HG02588 (cell line): ENCODE measurements around the gene IFT27.
"Not testable (repeated sequence)": the region's sequence is repeated elsewhere in the genome, so short reads cannot be mapped to it uniquely, and the experiment has no call there.

Experiments
- ATAC-seq: cut with Tn5 transposase; IDR thresholded peaks from one replicate; pipeline ENCODE4 v1.9.1; 2021; ENCODE audit warnings: mild to moderate bottlenecking, moderate library complexity; ENCODE audit not compliant: unreplicated experiment

IFT27 gene

GRCh38 chr22:36765943-36766450 is 9.9 kb downstream of the IFT27 start:
- no peak for ATAC-seq

DNA sequence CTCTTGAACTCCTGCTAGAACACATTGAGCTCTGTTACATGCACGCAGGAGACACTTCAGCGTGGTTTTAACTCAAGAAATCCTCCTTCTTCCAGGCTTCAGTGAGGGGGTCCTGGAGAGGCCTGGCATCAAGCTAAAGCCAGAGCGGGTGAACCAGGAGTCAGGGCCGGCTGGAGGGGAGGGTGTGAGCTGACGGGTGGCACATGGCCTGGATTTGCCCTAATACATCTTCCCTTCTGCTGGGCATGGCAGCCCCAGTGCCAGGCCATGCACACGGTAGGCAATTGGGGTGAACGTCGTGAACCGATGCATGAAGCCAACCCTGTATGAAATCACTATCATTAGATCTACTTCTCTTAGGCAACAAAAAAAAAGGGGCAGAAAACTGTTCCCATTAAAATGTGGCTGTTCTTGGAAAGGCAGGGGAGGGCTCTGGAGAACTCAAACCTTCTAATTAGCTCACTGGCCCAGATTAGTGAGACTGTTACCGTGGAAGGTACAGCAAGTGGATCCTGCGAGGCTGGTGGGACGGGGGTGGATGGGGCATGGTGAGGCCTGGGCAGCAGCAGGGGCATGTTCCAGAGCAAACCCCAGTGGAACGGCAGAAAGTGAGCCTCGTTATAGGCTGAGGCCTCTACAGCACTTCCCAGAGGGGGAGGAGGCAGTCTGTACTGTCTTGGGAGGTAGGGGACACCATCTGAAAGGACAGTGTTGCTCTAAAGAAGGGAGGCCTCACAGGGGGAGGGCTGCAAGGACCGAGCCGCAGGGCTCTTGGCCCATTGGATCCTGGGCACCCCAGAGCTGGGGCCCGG is 10.6 kb downstream of the IFT27 start:
- no peak for ATAC-seq

DNA sequence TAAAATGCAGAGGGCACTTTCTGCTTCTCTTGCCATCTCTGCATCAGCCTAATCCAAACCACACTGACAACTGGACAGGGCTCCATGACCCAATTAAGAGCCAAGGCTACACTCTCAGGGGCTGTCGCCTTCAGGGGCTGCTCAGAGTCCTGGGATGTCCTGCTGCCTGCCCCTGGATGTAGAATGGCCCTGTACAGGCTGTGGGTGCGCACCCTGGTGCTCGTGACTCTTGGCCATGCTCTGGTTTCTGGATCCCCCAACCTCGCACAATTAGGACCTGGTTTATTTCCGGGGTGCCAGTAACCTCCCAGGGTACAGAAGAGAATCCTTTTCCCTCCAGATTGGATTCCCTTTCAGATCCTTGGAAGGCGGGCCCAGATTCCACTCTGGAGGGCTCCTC is 11.3 kb downstream of the IFT27 start:
- ATAC-seq: no peak

- ATAC-seq: no peak
These were observed 11.9 kb downstream of the IFT27 start for GRCh38 chr22:36764060-36764459.

DNA sequence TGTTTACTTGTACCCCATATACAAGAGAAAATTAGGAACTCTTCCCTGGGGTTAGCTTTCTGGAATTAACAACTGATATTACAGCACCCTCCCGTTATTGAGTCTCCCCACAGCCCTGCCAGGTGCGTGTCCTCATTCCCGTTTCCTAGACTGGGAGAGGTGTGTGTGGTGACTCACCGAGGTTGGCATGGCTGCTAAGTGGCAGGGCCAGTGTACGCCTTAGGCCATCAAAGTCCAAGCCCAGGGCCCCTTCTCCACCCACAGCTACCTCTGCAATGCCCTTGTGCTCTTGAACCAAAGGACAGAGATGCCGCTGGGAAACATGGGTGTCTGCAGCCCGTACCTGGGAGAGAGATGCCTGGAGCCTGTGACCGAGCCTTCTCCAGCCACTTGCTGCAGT is 12.3 kb downstream of the IFT27 start:
- ATAC-seq: no peak

GRCh38 chr22:36762687-36763260 is 13.1 kb downstream of the IFT27 start:
- no peak for ATAC-seq

DNA sequence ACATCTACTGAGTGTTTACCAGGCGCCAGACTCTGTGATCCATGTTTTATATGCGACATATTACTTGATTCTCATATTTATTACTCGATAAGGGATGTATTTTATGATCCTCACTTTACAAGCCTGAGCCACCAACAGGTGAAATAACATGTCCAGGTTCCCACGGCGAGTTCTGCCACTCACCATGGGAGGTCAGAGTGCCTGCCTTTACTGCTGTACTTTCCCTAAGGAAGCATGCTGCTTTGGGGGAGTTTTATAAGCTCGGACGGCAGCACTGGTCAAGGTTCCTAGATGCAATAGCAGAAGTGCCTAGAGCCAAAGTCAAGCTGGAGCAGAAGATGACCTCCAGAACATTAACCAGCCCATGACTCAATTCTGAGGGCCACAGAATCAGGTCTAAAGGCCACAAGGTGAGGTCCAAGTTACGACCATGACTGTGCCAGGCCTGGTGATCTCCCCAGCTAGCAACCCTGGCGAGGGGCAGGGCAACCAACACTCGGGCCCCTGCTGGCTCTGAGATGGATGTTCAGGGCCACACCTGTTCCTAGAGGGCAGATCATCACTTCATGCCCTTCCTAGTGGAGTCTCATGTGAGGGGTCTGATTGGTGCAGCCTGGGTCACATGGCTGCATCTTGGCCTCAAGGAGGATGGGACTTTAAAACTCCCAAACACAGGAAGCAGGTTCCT is 14.2 kb downstream of the IFT27 start:
- ATAC-seq: no peak

- ATAC-seq: no peak
These were observed 15.1 kb downstream of the IFT27 start for GRCh38 chr22:36760786-36761185.

DNA sequence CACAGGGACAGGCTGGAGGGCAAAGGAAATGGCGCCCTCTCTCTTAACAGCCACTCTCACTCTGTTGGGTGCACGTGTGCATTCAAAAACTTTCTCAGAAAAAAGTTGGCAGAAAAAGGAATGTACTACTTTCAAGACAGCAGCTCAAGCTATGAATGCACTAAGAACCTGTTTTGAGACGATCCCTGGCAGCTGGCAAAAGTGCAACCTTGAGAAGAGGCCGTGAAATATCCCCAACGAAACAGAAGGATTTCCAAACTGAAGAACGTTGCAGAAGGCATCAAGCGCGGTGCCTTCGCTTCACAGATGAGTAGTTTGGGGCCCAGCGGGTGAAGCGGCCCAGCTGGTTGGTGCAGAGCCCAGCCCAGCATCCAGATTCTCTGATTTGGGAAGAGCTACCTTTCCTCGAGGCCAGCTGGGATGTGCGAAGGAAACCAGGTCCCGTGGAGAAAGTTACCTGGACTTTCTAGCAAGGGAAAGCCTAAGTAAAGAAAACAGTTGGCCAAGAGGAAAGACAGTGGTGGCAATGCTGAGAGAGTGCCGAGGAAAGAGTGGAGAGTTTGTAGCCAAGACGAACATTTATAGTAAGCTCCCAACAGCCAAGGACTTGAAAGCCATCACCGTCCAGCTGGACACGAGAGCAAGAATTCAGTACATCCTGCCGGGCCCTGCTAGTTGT is 16.3 kb downstream of the IFT27 start:
- ATAC-seq: no peak

DNA sequence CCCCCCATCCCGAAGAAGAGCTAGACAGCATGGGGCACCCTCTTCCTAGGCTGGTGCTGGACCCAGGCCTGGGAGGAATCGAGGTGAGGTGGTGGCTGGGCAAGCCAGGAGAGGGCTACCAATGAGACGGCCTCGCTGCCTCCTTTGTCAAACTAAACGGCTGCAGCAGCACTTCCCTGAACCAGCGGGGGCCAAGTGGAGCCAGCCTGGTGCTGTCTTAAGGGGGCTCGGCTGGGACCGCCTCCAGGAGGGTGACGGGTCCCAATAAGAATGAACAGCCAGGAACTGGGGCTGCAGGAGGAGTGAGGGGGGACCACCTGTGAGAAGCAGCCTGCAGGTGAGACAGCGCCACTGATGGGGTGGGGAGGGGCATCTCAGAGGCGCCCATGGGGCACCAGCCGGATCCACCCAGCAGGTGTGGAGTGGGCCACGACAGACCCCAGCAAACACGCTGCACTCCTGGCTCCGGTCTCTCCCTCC is 17.1 kb downstream of the IFT27 start:
- no peak for ATAC-seq

GRCh38 chr22:36757668-36758211 is 18.2 kb downstream of the IFT27 start:
- ATAC-seq: no peak

DNA sequence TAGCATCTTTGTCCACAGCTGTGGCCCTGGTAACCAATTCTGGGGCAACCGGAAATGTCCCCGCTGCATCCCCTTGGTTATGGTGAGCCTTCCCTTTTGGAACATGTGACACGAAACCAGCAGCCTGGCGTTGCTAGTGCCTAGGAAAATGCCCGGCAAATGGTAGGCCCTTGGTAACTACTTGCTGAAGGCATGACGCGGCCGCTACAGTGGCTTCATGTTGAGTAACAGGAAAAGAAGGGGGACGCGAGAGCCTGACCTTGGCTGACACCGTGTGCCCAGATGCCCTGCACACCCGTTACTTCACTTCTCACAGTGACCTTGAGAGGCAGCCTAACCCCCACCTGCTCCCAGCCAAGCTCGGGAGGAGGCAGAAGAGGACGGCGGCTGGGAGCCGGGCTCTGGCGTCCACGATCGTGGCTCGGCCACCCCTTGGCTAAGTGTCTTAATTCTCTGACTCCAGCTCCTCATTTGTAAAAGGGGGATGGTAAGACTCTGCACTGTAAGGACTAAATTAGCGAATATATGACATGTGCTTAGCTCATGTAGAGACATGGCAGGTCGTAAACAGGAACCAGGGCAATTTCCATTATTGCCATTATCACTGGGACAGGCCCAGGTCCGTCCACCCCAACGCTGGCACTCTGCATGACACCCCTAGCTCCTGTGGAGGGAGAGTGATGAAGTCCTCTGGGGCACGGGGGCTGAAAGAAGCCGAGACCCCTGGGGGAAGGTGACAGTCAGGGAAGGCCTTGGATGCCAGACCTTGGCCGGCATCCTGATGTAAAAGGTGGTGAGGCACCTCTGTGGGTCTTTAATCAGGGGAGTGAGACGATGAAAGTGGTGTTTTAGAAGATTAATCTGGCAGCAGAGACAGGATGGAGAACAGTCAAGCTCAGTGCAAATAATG is 18.9 kb downstream of the IFT27 start:
- ATAC-seq: no peak

DNA sequence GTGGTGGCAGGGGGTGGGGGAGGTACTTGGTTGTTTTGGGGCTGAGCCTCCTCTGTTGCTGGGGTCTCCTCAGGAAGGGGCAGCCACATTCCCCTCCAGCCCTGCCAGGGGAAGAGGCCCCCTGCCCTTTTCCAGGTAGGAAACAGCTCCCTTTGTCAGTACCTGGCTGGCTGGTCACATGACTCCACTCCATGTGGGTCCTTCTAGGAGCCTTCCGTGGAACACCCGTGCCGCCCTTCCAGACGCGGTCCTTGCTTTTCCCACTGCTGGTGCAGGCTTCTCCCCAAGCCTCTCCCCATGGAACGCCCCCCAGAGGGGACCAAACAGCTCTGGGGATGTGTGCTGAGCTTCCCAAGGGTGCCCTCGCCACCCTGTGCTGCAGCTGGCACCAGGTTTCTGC is 19.9 kb downstream of the IFT27 start:
- ATAC-seq: no peak

DNA sequence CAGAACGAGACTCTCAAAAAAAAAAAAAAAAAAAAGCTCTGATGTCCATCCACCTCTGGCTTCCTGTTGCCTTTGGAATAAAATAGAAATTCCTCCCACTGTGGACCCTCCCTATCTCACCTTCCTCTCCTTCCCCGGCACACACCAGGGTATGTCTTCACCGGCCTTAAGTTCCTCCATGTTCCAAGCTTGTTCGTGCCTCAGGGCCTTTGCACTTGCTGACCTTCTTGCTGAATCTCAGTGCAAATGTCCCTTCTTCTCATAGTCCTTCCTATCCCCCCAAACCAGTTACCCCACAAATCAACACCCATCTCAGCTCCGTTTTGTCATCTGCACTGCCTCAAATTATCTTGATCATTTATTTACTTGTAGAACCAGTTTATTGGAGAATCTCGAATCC is 20.6 kb downstream of the IFT27 start:
- no peak for ATAC-seq

DNA sequence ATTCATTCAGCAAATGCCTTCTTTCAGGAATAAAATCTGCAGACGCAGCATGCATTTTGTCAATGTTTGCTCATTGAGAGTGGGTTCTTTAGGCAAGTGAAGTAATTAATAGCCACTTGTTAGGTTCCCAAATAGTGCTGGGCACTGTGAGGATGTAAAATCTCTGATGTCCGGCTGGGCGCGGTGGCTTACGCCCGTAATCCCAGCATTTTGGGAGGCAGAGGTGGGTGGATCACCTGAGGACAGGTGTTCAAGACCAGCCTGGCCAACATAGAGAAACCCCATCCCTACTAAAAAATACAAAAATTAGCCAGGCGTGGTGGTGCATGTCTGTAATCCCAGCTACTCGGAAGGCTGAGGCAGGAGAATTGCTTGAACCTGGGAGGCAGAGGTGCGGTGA is 21.0 kb downstream of the IFT27 start:
- not testable (repeated sequence) for ATAC-seq

DNA sequence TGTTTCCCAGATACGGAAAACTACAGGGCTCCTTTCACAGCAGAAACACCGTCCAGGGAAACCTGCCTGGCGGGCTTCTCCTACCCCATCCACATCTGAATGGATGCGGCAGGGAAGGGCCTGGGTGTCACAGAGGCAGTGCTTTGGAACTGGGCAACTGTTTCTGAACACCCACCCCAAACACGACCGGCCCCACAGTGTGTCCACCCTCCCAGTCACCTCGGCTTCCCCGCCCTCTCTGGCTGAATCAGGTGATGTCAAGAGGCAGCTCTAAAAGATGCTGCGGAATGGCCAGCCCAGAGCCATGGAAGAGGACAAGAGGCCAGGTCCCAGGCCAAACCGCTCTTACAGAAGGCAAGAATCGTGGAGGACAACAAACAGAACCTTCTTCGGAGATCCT is 22.0 kb downstream of the IFT27 start:
- ATAC-seq: no peak

GRCh38 chr22:36753120-36753802 is 22.7 kb downstream of the IFT27 start:
- no peak for ATAC-seq

- no peak for ATAC-seq
These were observed 29.4 kb downstream of the IFT27 start for GRCh38 chr22:36746375-36746970.
